Right ventricle myocardium inferior (tissue), 1 donor: ENCODE results near the gene SF1. TPM values are rescaled to one million over a fixed set of nuclear protein-coding genes. Genes with fewer than 3 reads are reported as not detected.

Source experiments
- ATAC-seq: fragments of 200-7000 bp; cut with Tn5 transposase; one replicate; pipeline ENCODE4 v1.9.1; 2020; ENCODE audit warnings: mild to moderate bottlenecking, moderate library complexity
- DNase-seq: peaks from one replicate; pipeline ENCODE4 v3.0.0; 2021; ENCODE audit errors: missing footprints
- intact Hi-C: fragments of 100-400 bp; cut with DNase I; formaldehyde crosslinking; loops from one replicate; pipeline ENCODE4 v1.11.0; 2022
- total RNA-seq: library from RNA; stranded (reverse); fragmentation: NEBNext Ultra II Directional; extraction: Animal tissue kit (Norgen Biotek cat#: 25700); gene quantifications from one replicate; pipeline ENCODE4 v1.2.1, GENCODE V29; 2021
- donor health status: DM: no; HTN: yes; CAD: no; lungs with severe emphysema.

Gene SF1
- total RNA-seq, 1 donor from 2014 or later = 172 TPM

DNA sequence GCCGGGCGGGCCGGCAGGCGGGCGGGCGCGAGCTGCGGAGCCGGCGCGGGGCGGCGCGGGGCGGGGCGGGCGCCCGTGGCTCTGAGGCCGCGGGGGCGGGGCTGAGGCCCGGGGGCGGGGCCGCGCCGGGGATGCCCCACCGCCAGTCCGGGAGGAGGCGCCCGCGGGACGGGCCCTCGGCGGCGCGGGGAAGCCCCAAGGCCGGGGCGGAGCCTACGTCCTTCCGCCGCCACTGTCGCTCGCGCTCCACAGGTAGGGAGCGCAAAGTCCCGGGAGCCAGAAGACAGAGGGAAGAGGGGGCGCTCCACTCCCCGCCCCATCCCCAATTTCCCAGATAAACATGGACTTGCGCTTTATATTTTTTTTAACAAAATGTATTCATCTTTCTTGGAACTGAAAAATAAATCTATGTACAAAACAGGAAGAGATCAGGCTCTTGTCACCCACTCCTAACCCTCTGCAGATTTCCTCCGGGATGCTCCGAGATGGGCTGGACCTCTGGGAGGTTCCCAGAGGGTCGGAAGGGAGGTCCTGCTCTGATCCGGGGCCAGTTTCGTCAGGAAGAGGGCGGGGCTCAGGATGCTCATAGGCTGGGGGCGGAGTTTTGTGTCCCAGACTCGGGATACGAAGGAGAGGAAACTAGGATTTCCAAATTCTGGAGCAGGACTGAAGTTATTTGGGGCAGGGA, 25.0 kb upstream of the SF1 start, which contains the start of gene MAP4K2:
Gene MAP4K2, minus strand, starts transcription at position 57 of the 688 bp plus-strand sequence. CDS start 65 bp downstream, outside the sequence.
- intact Hi-C loops = no loop called here
- ATAC-seq (peak; percentile 93), DNase-seq (peak; percentile 95)

- DNase-seq (peak; percentile 65), ATAC-seq (no peak)
- intact Hi-C loops = no loop called here
Observed at GRCh38 chr11:64802370-64803157, 24.2 kb upstream of the SF1 start.

GRCh38 chr11:64801561-64802369, 23.4 kb upstream of the SF1 start:
- intact Hi-C loops = no loop called here
- DNase-seq = peak; percentile 49
- ATAC-seq = no peak

DNA sequence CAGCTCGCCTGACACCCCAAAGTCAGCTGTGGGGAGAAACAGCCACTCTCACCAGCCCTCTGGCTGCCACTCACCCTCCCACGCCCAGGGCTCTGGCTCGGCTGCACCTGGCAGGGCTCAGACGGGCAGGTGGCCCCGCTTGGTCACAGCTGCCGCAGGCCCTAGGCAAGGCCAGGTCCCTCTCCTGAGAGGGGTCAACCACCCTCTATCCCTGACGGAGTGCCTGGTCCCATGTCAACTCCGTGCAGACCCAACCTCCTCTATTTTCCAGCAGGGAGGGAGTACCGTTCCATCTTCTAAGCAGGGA, 22.8 kb upstream of the SF1 start:
- DNase-seq (no peak), ATAC-seq (no peak)
- intact Hi-C loops = no loop called here

DNA sequence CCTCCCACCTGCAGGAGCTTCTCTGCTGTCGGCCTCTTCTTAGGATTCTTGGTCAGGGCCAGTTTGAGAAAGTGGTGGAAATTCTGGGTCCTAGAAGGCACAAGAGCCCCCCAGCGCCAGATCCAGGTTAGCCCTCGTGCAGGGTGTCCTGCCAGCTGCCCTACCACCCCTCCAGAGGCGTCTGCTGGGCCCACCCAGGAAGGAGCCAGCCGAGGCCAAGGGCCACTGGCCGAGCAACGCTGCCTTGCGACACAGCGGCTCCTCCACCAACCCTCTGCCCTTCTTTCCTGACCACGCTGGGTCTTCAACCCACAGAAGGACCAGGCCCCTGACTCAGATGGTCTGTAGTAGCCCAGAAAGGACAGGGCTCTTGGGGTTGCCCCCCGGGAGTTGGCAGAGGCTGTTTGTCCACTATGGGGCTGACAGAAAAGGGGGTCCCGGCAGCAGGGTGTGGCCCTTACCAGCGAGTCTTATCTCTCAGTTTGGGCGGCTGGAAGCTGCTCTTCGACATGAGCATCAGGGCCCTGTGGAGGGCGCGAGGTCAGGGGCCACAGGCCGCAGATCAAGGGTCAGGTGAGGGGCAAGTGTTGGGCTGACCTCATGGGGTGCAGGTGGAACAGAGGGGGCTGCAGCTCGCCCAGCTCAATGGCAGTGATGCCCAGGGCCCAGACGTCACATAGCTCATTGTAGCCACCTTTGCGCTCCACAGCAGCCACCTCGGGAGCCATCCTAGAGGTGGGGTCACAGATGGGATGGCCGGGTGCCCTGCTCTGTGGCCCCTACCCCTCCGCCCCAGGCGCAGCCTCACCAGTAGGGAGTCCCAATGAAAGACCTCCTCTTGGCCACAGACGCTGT, 22.2 kb upstream of the SF1 start:
- intact Hi-C loops = no loop called here
- ATAC-seq (no peak), DNase-seq (peak; percentile 59)

DNA sequence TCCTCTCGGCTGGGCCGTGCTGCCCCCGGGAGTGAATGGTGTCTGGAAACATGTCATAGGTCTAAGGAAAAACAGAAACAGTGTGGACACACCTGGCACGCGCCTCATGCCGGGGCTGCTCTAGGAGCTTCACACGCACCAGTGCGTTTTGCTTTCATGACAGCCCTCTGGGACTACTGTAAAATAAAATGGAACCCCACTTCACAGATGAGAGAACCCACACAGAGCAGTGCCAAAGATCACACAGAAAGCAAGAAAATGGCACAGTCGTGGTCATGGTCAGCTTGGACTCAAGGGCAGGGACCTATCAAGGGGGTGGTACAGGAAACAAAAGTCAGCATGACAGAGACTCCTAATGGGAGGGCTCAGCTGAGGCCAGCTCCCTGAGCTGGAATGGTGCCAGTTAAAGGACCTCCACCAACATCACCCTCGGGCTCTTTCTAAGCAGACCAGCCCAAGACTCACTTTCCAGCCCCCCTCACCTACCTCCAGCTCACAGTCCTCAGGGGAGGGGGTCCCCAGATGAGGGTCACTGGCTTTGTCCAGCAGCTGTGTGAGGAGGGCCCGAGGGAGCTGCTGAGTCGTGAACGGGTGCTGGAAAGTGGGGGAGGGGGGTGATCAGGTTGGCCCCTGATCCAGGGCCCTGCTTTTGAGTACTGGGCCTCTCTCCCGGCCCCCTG, 21.4 kb upstream of the SF1 start:
- DNase-seq (peak; percentile 65), ATAC-seq (no peak)
- intact Hi-C loops = no loop called here

- DNase-seq = peak; percentile 20
- no peak for ATAC-seq
- intact Hi-C loops = no loop called here
Observed at GRCh38 chr11:64799256-64799622, 20.9 kb upstream of the SF1 start.

DNA sequence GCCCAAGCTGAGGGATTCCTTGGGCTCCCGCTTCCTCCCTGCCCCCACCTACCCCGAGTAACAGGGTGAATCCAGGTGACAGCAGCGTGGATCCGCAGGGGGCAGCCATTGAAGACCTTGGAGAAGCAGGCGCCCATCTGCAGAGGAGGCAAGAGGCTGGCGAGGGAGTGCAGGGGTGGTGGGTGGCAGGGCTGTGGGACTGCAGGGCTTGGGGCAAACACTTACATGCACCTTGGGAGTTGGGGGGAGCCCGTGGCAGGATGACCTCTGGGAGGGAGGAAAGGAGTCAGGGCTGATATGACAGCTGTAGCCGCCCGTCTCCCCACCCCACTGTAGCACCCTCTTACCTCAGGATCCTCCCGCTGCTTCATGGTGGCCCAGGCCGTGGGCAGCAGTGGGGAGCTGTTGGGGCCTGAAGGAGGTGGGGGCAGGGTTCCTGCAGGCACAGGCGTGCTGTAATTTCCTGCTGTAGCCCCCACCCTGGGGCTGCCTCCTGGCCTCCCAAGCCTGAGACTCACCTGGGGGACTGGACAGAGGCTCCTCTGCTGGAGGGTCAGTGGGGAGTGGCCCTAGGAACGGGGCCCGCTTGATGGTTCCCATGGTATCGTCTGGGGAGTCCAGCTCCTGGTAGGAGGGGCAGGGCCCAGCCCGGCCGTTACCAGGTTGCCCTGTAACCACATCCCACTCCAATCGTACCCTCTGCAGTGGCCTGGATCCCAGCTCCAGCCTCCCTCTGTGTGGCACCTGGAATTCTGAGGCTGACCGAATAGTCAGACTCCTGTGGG, 18.6 kb upstream of the SF1 start:
- intact Hi-C loops = no loop called here
- ATAC-seq = no peak
- DNase-seq = peak; percentile 53

DNA sequence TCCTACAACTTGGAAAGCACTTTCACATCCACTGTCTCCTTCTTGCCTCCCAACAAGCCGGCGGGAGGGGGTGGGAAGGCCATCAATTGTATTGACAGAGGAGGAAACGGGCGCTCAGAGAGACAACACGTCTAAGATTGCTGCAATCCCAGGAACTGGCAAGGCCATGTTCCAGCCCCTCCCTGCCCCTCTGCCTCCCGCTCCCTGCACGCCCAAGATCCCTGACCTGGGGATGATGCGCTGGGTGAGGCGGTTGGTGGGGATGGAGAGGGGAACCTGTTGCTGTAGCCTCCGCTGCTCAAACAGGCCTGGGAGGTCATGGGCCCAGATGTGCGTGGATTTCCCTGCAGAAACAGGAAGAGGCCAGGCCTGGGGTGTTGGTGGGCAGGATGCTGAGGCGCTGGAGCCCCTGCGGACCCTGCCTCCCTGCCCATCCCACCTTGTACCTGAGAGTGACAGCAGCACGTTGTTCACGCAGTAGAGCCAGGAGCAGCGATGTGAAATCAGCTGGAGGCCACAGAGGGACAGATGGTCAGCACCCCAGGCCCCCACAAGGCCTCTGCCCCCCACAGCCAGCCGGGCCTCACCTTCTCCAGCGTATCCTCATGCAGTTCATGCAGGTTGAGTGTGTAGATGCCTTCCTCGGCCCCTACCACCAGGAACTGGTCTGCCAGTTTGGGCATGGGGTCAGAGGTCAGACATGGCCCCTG, 17.9 kb upstream of the SF1 start:
- intact Hi-C loops = no loop called here
- no peak for ATAC-seq
- DNase-seq = no peak

GRCh38 chr11:64794526-64794925, 16.2 kb upstream of the SF1 start:
- ATAC-seq = no peak
- no peak for DNase-seq
- intact Hi-C loops = no loop called here

DNA sequence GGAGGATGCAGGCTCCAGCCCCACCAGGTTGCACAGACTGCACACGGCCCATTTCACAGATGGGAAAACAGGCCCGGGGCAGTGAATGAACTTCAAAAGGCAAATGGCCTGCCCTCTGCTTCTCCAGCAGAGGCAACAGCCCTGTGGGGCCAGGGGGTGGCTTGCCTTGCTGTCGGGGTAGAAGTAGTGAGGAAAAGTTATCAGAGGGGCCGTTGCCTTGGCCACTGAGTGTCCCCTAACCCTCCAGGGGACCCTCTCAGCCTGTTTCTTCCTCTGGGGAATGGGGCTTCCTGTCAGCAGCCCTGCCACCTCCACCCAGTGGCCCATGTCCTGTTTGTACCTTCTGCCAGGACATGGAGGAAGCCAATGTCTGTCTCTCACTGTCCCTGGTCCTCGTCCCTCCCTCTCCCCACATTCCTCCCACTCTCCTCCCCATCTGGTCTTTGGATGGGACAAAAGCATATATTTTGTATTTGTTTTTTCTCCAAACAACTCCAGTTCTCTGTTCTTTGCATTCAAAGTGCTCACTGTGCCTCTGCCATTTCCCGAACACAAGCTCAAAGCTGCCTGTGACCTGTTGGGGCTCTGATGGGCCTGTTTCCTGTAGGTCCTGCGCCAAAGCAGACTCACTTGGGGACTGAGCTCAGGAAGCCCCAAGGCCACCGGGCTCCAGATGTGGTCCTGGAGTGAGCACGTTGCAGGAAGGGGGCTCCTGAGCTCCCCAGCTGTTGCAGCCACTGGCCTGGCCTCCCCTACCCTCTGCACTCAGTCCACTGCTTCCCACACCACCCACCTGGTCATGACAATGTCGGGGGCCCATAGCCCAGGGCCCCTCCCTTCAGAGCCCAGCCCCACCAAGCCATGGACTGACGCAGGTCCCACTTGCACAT, 15.2 kb upstream of the SF1 start:
- intact Hi-C loops = no loop called here

DNA sequence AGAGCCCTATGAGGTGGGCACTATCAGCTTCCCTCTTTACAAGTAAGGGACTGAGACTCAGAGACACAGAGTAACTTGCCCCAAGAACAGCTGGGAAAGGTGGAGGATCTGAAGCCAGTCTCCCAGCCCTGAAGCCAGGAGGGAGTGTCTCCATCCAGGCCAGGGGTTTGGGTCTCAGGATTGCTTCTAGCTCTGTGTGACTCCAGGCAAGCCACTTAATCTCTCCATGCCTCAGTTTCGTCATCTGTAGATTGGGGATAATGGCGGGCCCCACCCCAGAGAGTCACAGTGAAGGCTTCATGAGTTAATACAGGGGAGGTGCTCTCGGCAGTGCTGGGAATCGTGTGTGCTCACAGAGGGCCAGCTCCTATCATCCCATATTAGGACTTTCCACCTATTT, 14.1 kb upstream of the SF1 start:
- ATAC-seq (no peak), DNase-seq (no peak)
- intact Hi-C loops = no loop called here

More for the DNA sequence above, 15.2 kb upstream of the SF1 start:
- ATAC-seq = no peak
- DNase-seq = no peak

DNA sequence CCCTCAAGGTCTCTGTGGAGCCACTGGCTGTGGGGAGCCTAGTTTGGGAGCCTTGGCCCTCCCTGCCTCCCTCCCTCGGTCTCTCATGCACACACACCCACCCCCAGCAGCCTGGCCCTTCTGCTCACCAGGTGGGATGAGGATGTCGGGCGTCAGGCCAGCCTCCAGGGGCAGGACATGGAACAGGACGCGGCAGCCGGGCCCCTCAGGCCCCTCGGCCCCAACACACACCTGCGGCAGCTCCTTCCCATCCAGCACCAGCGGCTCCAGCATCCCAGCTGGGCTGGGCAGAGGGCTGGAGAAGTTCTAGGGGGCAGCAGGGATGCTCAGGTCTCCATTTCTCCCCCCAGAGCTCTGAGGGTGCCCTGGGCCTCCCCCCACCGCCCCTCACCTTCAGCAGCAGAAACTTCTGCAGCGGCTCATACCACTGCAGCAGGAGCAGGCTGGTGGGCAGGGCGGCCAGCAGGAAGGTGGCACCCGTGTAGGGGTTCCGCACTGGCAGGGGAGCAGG, 13.5 kb upstream of the SF1 start:
- no peak for ATAC-seq
- intact Hi-C loops = no loop called here
- DNase-seq = no peak

DNA sequence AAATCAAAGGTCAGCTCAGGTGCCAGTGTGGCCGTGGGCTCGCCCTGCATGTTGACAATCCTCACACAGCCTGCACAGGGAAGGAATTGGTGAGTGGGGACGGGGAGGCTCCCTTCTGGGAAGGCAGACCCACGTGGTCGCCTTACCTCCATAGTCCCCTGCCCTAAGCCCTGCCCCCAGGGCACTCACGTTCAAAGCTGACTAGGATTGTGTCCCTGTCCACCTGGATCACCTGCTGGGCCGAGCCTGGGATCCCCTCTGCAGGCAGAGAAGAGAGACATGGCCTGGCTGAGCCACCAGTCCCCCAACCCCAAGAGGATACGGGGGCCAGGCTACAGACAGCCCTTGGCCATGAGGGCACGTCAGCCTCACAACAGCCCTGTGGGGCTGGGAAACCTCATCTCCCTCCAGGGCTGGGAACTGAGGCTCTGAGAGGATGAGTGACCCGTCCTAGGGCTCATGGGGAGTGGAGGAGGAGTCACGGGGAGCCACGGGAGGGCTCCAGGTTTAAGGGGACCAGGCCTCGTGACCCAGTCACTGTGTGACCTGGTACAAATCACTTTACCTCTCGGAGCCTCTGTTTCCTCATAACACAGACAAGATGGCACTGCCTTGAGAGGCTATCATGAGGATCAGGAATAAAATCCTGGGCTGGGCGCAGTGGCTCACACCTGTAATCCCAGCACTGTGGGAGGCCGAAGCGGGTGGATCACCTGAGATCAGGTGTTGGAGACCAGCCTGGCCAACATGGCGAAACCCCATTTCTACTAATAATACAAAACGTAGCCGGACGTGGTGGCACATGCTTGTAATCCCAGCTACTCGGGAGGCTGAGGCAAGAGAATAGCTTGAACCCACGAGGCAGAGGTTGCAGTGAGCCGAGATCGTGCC, 12.1 kb upstream of the SF1 start:
- intact Hi-C loops = no loop called here
- ATAC-seq = no peak
- peak; percentile 16 for DNase-seq
